SK-N-SH treated with all-trans-retinoic acid at 6 μM for 48 hours (cell line): ENCODE data around the gene PCAT6.

Experiments used
- OSR1 ChIP-seq: fragments of 250-450 bp; sonication (Bioruptor Pico); IDR thresholded peaks from 2 replicates; pipeline ENCODE4 v1.8.0; 2022; ENCODE audit warnings: moderate library complexity, mild to moderate bottlenecking, inconsistent platforms
- PPARA ChIP-seq: fragments of 250-450 bp; sonication (Bioruptor Pico); IDR thresholded peaks from 2 replicates; pipeline ENCODE4 v1.5.0; 2020; ENCODE audit warnings: mild to moderate bottlenecking, borderline replicate concordance
- ZFP30 ChIP-seq: fragments of 450-650 bp; formaldehyde crosslinking; IDR thresholded peaks from 2 replicates; pipeline ENCODE4 v1.5.0; 2022; ENCODE audit warnings: mild to moderate bottlenecking, moderate library complexity
- ZNF565 ChIP-seq: fragments of 450-650 bp; formaldehyde crosslinking; conservative IDR thresholded peaks from 2 replicates; pipeline ENCODE4 v1.5.0; 2020; ENCODE audit warnings: low read depth, mild to moderate bottlenecking, moderate library complexity
- TF ChIP-seq, protein P1 (sequence below): fragments of 250-450 bp; sonication (Bioruptor Pico); IDR thresholded peaks from 2 replicates; pipeline ENCODE4 v1.8.0; 2021; ENCODE audit warnings: low read depth, mild to moderate bottlenecking, moderate library complexity, borderline replicate concordance

DNA sequence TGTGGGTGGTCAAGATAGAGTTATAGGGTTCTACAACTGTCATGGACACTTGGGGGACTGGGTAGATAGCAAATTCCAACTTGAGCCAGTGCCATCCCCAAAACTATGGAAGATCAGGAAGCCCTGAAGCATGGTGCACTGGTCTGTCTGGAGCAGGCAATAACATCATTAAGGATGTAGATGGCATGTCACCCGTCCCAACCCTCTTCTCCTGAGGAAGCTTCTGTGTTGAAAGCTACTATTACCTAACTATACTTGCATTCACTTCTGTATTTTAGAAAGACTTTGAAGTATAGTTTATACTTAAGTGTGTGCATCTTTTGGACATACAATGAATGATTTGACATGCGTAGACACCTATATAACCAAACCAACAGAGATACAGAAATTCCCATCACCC, 45.3 kb downstream of the PCAT6 start:
- TF ChIP-seq ZFP30 (no peak), ZNF565 (CRISPR knock-in tag) (no peak), PPARA (CRISPR knock-in tag) (no peak), OSR1 (CRISPR knock-in tag) (no peak)
- TF ChIP-seq, protein P1, sequence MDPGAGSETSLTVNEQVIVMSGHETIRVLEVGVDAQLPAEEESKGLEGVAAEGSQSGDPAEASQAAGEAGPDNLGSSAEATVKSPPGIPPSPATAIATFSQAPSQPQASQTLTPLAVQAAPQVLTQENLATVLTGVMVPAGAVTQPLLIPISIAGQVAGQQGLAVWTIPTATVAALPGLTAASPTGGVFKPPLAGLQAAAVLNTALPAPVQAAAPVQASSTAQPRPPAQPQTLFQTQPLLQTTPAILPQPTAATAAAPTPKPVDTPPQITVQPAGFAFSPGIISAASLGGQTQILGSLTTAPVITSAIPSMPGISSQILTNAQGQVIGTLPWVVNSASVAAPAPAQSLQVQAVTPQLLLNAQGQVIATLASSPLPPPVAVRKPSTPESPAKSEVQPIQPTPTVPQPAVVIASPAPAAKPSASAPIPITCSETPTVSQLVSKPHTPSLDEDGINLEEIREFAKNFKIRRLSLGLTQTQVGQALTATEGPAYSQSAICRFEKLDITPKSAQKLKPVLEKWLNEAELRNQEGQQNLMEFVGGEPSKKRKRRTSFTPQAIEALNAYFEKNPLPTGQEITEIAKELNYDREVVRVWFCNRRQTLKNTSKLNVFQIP (CRISPR knock-in tag), result no peak
